Uterus (tissue), 4 donors: ENCODE results near the gene ITGB5. TPM values are rescaled to one million over a fixed set of nuclear protein-coding genes. Genes with fewer than 3 reads are reported as not detected.
A peak's percentile ranks its signal among the peaks of the same experiment; 100 is the strongest.

ENCODE experiments used
- DNase-seq, 2 donors: peaks; one replicate each; pipeline ENCODE4 v3.0.0-alpha.2; 2019 to 2020
- H3K27ac ChIP-seq, 2 donors: fragments of 200-600 bp; sonication (generic); 1 replicate in 1 of 2; 2 replicates in 1 of 2; pipeline ENCODE4 v1.5.1; 2016 to 2018
- H3K27me3 ChIP-seq, 2 donors: fragments of 200-600 bp; sonication (generic); one replicate each; pipeline ENCODE4 v1.5.1; 2018 to 2019; ENCODE audit warnings: control low read depth in 1 of 2
- H3K36me3 ChIP-seq, 2 donors: fragments of 200-600 bp; sonication (generic); one replicate each; pipeline ENCODE4 v1.5.1; 2019; ENCODE audit warnings: control low read depth in 1 of 2
- H3K4me1 ChIP-seq, 2 donors: fragments of 200-600 bp; sonication (generic); one replicate each; pipeline ENCODE4 v1.5.1; 2018 to 2019; ENCODE audit warnings: control low read depth in 1 of 2
- H3K4me3 ChIP-seq, 2 donors: fragments of 200-600 bp; sonication (generic); 1 replicate in 1 of 2; 2 replicates in 1 of 2; pipeline ENCODE4 v1.5.1; 2018 to 2019; ENCODE audit warnings: mild to moderate bottlenecking in 1 of 2
- H3K9me3 ChIP-seq, 2 donors: fragments of 200-600 bp; sonication (generic); one replicate each; pipeline ENCODE4 v1.5.1; 2019; ENCODE audit warnings: control low read depth in 1 of 2
- POLR2A ChIP-seq, 2 donors: fragments of 450-650 bp; IDR thresholded peaks; one replicate each; pipeline ENCODE4 v1.6.1; 2016; ENCODE audit warnings: antibody characterized with exemption in 2 of 2, mild to moderate bottlenecking in 1 of 2, moderate library complexity in 1 of 2
- intact Hi-C: fragments of 100-400 bp; cut with DNase I; formaldehyde crosslinking; loops from one replicate; pipeline ENCODE4 v1.15.1; 2023; ENCODE audit warnings: low total_unique reads
- total RNA-seq, 4 donors: library from RNA; depleted of rRNA in 3 of 4; stranded (reverse); fragments of >200 nt in 3 of 4; gene quantifications; one replicate each; pipeline versions ENCODE4 v1.1.0 to v1.2.4, GENCODE V29; 2014 to 2023
- TF ChIP-seq, protein P1 (sequence below), 4 experiments: fragments of 200-600 bp in 2 of 4; fragments of 450-650 bp in 2 of 4; sonication (generic) in 2 of 4; IDR thresholded peaks; one replicate each; pipeline ENCODE4 v1.5.1; 2016 to 2019; ENCODE audit warnings: antibody characterized with exemption in 4 of 4, mild to moderate bottlenecking in 2 of 4, moderate library complexity in 1 of 4
- donor health status: DM: yes; HTN: yes; CAD: no.

ITGB5 gene
- total RNA-seq, 4 donors from 2014 or later = 28.7 to 106 (median 71.6) TPM

DNA sequence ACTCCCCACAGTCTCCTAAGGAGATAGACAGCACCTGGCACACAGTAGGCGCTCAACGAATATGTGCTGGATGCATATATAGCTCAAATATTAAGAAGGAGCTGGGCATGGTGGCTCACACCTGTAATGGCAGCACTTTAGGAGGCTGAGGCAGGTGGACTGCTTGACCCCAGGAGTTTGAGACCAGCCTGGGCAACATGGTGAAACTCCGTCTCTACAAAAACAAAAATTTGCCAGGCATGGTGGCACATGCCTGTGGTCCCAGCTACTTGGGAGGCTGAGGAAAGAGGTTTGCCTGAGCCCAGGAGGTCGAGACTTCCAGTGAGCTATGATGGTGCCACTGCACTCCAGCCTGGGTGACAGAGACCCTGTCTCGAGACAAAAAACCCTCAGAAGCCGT lies 119.5 kb downstream of the ITGB5 start:
- DNase-seq = no peak
- Histone ChIP-seq H3K4me3 (no peak overlapping the region), H3K4me1 (peaks cover 4 to 13% of the 10 kb centered on the region in 2 donors), H3K9me3 (no peaks in the 10 kb centered on the region), H3K27ac (no peak overlapping the region), H3K27me3 (no peaks in the 10 kb centered on the region), H3K36me3 (no peaks in the 10 kb centered on the region)
- intact Hi-C loops = no loop called here
- TF ChIP-seq POLR2A (IDR thresholded peaks at IDR 0.05) = no peak
- TF ChIP-seq, protein P1, sequence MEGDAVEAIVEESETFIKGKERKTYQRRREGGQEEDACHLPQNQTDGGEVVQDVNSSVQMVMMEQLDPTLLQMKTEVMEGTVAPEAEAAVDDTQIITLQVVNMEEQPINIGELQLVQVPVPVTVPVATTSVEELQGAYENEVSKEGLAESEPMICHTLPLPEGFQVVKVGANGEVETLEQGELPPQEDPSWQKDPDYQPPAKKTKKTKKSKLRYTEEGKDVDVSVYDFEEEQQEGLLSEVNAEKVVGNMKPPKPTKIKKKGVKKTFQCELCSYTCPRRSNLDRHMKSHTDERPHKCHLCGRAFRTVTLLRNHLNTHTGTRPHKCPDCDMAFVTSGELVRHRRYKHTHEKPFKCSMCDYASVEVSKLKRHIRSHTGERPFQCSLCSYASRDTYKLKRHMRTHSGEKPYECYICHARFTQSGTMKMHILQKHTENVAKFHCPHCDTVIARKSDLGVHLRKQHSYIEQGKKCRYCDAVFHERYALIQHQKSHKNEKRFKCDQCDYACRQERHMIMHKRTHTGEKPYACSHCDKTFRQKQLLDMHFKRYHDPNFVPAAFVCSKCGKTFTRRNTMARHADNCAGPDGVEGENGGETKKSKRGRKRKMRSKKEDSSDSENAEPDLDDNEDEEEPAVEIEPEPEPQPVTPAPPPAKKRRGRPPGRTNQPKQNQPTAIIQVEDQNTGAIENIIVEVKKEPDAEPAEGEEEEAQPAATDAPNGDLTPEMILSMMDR (IDR thresholded peaks at IDR 0.05) = no peak

DNA sequence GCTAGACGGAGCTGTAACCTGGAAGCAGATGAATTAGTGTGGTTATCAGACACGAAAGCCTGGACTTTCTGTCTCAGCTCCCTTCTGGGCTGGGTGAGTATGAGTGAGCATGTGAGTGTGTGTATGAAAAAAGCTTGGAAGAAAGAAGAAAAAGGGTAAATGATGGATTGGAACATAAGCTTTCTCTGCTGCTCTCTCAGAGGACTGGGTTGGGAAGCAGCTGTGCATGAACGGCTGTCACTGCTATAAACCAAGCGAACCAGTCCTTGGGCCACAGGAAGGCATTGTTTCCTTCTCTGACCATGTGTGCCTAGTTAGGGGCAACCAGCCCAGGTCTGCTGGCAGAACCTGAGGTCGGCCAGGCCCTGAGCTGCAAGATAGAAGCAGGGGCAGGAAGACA lies 119.9 kb downstream of the ITGB5 start:
- H3K4me1 ChIP-seq = peaks cover 3 to 13% of the 10 kb centered on the region in 2 donors
- no peaks in the 10 kb centered on the region for H3K9me3 ChIP-seq
- no peak overlapping the region for H3K4me3 ChIP-seq
- intact Hi-C loops = no loop called here
- no peak overlapping the region for H3K27ac ChIP-seq
- no peak for TF ChIP-seq POLR2A (IDR thresholded peaks at IDR 0.05)
- TF ChIP-seq, protein P1 (IDR thresholded peaks at IDR 0.05) = no peak
- peak in 1 of 2 donors; percentile 2 for DNase-seq
- H3K27me3 ChIP-seq = no peaks in the 10 kb centered on the region
- H3K36me3 ChIP-seq = no peaks in the 10 kb centered on the region

DNA sequence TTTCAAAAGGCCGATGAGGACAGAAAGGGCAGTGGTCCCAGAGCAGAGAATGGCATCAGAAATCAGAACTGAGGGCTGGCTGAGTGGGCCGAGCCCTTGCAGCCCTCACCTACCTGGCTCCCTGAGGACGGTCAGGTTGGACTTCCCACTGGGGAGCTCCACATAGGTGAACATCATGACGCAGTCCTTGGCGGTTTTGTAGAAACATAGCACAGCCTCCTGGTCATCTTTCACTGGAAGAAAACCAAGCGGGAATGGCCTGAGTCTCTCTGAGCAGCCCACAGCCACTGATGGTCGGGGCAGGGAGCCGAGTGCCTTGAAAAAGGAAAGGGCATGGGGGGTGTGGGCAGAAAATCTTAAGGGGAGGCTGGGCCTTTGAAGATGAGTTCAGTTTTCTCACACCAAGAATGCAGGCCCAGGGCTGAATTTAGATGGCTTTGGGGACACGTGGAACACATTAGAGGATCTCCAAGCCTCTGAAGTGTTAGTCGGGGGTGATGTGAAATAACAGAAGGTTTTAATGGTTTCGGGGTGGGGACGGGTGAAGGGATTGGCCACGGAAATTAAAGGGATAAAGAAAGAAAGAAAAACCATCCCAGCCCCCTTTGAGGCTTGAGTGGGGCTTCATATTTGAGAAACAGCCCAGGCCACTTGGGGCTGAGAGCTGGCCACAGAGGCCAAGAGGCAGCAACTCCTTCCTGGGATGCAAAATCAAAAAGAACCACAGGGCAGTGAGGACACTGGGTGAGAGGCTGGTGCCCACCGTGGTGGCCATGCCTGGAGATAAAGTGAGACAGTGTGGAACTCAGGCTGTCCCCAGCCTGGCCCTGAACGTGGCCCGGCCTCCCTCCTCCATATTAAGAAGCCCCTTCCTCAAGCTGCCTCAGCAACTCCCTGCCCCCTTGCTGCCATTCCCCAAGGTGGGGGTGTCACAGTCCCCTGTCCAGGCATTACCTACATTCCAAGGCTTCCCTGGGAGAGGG lies 120.8 kb downstream of the ITGB5 start:
- Histone ChIP-seq H3K4me1 (peaks cover 0 to 8% of the 10 kb centered on the region in 2 donors), H3K9me3 (no peaks in the 10 kb centered on the region), H3K4me3 (no peak overlapping the region), H3K27me3 (no peaks in the 10 kb centered on the region), H3K27ac (no peak overlapping the region), H3K36me3 (no peaks in the 10 kb centered on the region)
- intact Hi-C loops = no loop called here
- peak in 1 of 2 donors; percentile 8 for DNase-seq
- no peak for TF ChIP-seq POLR2A (IDR thresholded peaks at IDR 0.05)
- TF ChIP-seq, protein P1 (IDR thresholded peaks at IDR 0.05) = no peak

DNA sequence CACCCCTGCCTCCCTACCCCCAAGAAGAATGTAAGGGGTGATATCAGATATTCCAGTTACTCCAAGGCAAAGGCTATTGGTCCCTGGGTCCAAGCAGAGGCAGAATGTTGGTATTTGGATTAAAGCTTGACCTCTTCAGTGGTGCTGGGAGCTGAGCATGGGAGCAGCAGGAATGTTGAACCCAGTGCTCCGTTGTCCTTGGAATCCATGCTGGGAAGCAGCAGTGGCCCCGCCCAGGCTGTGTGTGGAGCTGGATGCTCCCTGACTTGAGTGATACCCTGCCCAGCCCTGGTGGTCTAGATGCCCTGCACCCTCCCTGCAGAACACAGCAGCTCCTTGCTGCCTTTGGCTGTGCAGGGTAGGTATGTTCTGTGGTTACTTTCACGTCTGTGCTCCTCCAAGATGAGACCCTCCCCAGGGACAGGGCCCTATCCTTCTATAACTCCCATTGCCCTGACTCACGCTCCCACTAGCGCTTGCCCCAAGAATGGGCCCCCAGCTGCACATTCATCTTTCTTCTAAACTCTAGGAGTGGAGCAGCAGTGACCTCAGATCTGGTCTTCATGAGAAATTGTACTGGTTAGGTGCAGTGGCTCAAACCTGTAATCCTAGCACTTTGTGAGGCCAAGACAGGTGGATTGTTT lies 121.8 kb downstream of the ITGB5 start:
- Histone ChIP-seq H3K9me3 (no peaks in the 10 kb centered on the region), H3K4me3 (no peak overlapping the region), H3K27me3 (no peaks in the 10 kb centered on the region), H3K27ac (no peak overlapping the region), H3K4me1 (no peaks in the 10 kb centered on the region), H3K36me3 (no peaks in the 10 kb centered on the region)
- DNase-seq = peak in 1 of 2 donors; percentile 12
- intact Hi-C loops = no loop called here
- no peak for TF ChIP-seq POLR2A (IDR thresholded peaks at IDR 0.05)
- TF ChIP-seq, protein P1 (IDR thresholded peaks at IDR 0.05) = no peak

DNA sequence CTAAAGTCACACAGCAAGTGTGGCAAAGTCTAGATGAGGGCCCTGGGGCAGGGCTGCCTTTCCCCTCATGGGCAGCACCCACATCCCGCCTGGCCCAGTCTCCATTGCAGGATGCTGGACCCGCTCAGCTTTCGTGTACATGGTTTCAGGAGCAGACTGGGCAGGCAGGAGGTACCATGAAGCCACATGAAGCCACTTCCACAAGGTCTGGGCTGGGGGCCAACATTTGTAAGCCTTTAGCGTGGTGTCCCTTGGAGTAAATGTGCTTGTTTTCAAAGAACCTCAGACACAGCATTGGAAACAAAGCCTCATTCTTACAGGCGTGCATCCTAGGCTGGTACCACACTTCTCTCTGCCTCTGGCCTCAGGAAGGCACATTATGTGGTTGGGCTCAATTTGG lies 122.4 kb downstream of the ITGB5 start:
- Histone ChIP-seq H3K9me3 (no peaks in the 10 kb centered on the region), H3K27me3 (no peaks in the 10 kb centered on the region), H3K4me3 (no peak overlapping the region), H3K27ac (no peak overlapping the region), H3K36me3 (no peaks in the 10 kb centered on the region), H3K4me1 (no peaks in the 10 kb centered on the region)
- intact Hi-C loops = loop anchor here (5.0 kb wide), 1 partner anchor 138 kb away; no protein-coding TSS in a partner anchor
- peak in 1 of 2 donors; percentile 15 for DNase-seq
- TF ChIP-seq, protein P1 (IDR thresholded peaks at IDR 0.05) = no peak
- TF ChIP-seq POLR2A (IDR thresholded peaks at IDR 0.05) = no peak
